HCT116 (cell line): Measurements from ENCODE around the gene TBATA.

Source experiments
- CTCF ChIP-seq, 3 experiments: fragments of 200-600 bp in 1 of 3; sonication (generic) in 1 of 3; IDR thresholded peaks in 2 of 3; conservative IDR thresholded peaks in 1 of 3; 2 replicates each; pipeline ENCODE4 v1.5.1; 2012 to 2017; ENCODE audit warnings: low read depth in 2 of 3, low read length in 2 of 3, antibody characterized with exemption in 1 of 3, borderline replicate concordance in 1 of 3, control low read depth in 1 of 3, mild to moderate bottlenecking in 1 of 3, mixed read lengths in 1 of 3, mixed run types in 1 of 3, moderate library complexity in 1 of 3; ENCODE audit not compliant: insufficient read depth in 1 of 3
- EZH2phosphoT487 ChIP-seq: fragments of 200-600 bp; IDR thresholded peaks from 2 replicates; pipeline ENCODE4 v1.6.1; 2018; ENCODE audit warnings: antibody characterized with exemption, borderline replicate concordance
- MAX ChIP-seq: IDR thresholded peaks from 2 replicates; pipeline ENCODE4 v1.6.1; 2012
- POLR2A ChIP-seq: IDR thresholded peaks from 2 replicates; pipeline ENCODE4 v1.7.0; 2011; ENCODE audit warnings: borderline replicate concordance; ENCODE audit not compliant: insufficient read depth, insufficient read length; ENCODE audit errors: extremely low read depth
- SIN3A ChIP-seq: IDR thresholded peaks from 2 replicates; pipeline ENCODE4 v1.6.1; 2012; ENCODE audit warnings: low read depth
- TCF7L2 ChIP-seq: IDR thresholded peaks from 2 replicates; pipeline ENCODE4 v1.7.0; 2011; ENCODE audit warnings: borderline replicate concordance, inconsistent platforms; ENCODE audit not compliant: insufficient read depth, insufficient read length; ENCODE audit errors: extremely low read depth

GRCh38 chr10:70747192-70747965 is 37.8 kb downstream of the TBATA start:
- no peak for TF ChIP-seq CTCF (IDR thresholded peaks at IDR 0.05 in 2 of 3, conservative IDR thresholded peaks at IDR 0.05 in 1 of 3; ENCODE audit: borderline replicate concordance in 1 of 3, insufficient read depth in 1 of 3, low read depth in 2 of 3, low read length in 2 of 3)
- no peak for TF ChIP-seq EZH2phosphoT487
- TF ChIP-seq TCF7L2, result no peak
- TF ChIP-seq SIN3A, result no peak
- no peak for TF ChIP-seq POLR2A
- no peak for TF ChIP-seq MAX
